Small intestine (tissue), 7 donors: ENCODE data around the gene MAGI1. TPM values are rescaled to one million over a fixed set of nuclear protein-coding genes. Genes with fewer than 3 reads are reported as not detected.
"Not testable (repeated sequence)": the region's sequence is repeated elsewhere in the genome, so short reads cannot be mapped to it uniquely, and the experiment has no call there.

Experiments
- DNase-seq, 2 donors: peaks; one replicate each; pipeline versions ENCODE4 v3.0.0 to v3.0.0-alpha.2; 2013
- FAIRE-seq: peaks from 2 replicates; lab custom pipeline; 2012; peaks lifted over from hg19 to GRCh38; lab: Jason Lieb, UNC
- H3K27ac ChIP-seq, 3 donors: one replicate each; pipeline ENCODE4 v1.5.1; 2013; ENCODE audit warnings: low read length in 2 of 3, mild to moderate bottlenecking in 2 of 3, control low read depth in 1 of 3, inconsistent platforms in 1 of 3, low read depth in 1 of 3, moderate library complexity in 1 of 3
- H3K27me3 ChIP-seq, 3 donors: one replicate each; pipeline ENCODE4 v1.6.1; 2013; ENCODE audit warnings: low read length in 3 of 3, inconsistent platforms in 1 of 3; ENCODE audit not compliant: control insufficient read depth in 3 of 3, insufficient read depth in 3 of 3
- H3K36me3 ChIP-seq, 3 donors: one replicate each; pipeline ENCODE4 v1.6.1; 2013; ENCODE audit warnings: low read length in 3 of 3, inconsistent platforms in 1 of 3, low read depth in 1 of 3, mild to moderate bottlenecking in 1 of 3, moderate library complexity in 1 of 3; ENCODE audit not compliant: control insufficient read depth in 3 of 3, insufficient read depth in 2 of 3
- H3K4me1 ChIP-seq, 3 donors: one replicate each; pipeline ENCODE4 v1.6.1; 2013; ENCODE audit warnings: low read length in 2 of 3, inconsistent platforms in 1 of 3, low read depth in 1 of 3, mild to moderate bottlenecking in 1 of 3, moderate library complexity in 1 of 3; ENCODE audit not compliant: control insufficient read depth in 3 of 3, insufficient read depth in 2 of 3
- H3K4me3 ChIP-seq, 3 donors: one replicate each; pipeline ENCODE4 v1.5.1; 2013; ENCODE audit warnings: low read length in 3 of 3, control low read depth in 1 of 3, inconsistent platforms in 1 of 3, low read depth in 1 of 3, mild to moderate bottlenecking in 1 of 3, moderate library complexity in 1 of 3
- H3K9me3 ChIP-seq, 2 donors: one replicate each; pipeline ENCODE4 v1.6.1; 2013; ENCODE audit warnings: low read depth in 1 of 2, low read length in 1 of 2; ENCODE audit not compliant: control insufficient read depth in 2 of 2, insufficient read depth in 1 of 2
- WGBS, 3 donors: extraction: QIAGEN DNeasy Blood & Tissue Kit; methylation state at CpG; one replicate each; pipeline ENCODE4 v1.1.7; 2013; 5-methylcytosine and 5-hydroxymethylcytosine counted together
- polyA plus RNA-seq, 4 donors: library from polyadenylated mRNA; stranded (reverse) in 3 of 4; unstranded in 1 of 4; fragments of 200-250 nt in 3 of 4; fragments of 120-200 nt in 1 of 4; gene quantifications; one replicate each; pipeline versions ENCODE4 v1.2.1 to v1.2.3, GENCODE V29; 2013
- donor health status: healthy with polysubstance abuse.
- donor health status: control.
- donor health status: control.
- donor health status: Bipolar disorder and iron deficiency.
- donor health status: healthy.

MAGI1 gene
- polyA plus RNA-seq, 4 donors: 10.0 to 35.1 (median 12.6) TPM

- DNase-seq (peak; percentile 61 to 70), FAIRE-seq (no peak)
- no peak overlapping the region for H3K4me3 ChIP-seq
- H3K4me1 ChIP-seq: peaks cover 0 to 8% (median 2%) of the 10 kb centered on the region in 3 donors
- H3K27me3 ChIP-seq: no peaks in the 10 kb centered on the region
- peak overlapping the region in 1 of 3 donors; percentile 49 for H3K27ac ChIP-seq
- H3K9me3 ChIP-seq: no peaks in the 10 kb centered on the region
- no peaks in the 10 kb centered on the region for H3K36me3 ChIP-seq
- WGBS, 3 donors: 11 to 40% (median 18%) methylated on average over 6 of the region's 6 CpGs
These were observed 8.8 kb upstream of the MAGI1 start for GRCh38 chr3:66047311-66048050.

GRCh38 chr3:66046321-66046720, 7.6 kb upstream of the MAGI1 start:
- not testable (repeated sequence) for H3K27ac ChIP-seq, DNase-seq, H3K4me3 ChIP-seq, H3K27me3 ChIP-seq, H3K9me3 ChIP-seq, H3K36me3 ChIP-seq, H3K4me1 ChIP-seq, FAIRE-seq
- WGBS, 3 donors: 50 to 68% (median 59%) methylated on average over 2 of the region's 2 CpGs

- H3K36me3 ChIP-seq: no peaks in the 10 kb centered on the region
- no peaks in the 10 kb centered on the region for H3K9me3 ChIP-seq
- no peak for FAIRE-seq
- peaks cover 0 to 2% (median 0%) of the 10 kb centered on the region in 3 donors for H3K4me1 ChIP-seq
- H3K27ac ChIP-seq: no peak overlapping the region
- no peak for DNase-seq
- no peak overlapping the region for H3K4me3 ChIP-seq
- no peaks in the 10 kb centered on the region for H3K27me3 ChIP-seq
These were observed 3.1 kb upstream of the MAGI1 start for GRCh38 chr3:66041828-66042227.

- DNase-seq: no peak
- 67 to 82% (median 76%) methylated on average over 1 of the region's 1 CpG for WGBS, 3 donors
- no peak overlapping the region for H3K27ac ChIP-seq
These were observed 2.4 kb upstream of the MAGI1 start for GRCh38 chr3:66041116-66041515.

GRCh38 chr3:66039590-66039887, 821 bp upstream of the MAGI1 start:
- Histone ChIP-seq H3K27ac (peak overlapping the region; percentile 74 to 87 (median 78)), H3K36me3 (no peaks in the 10 kb centered on the region), H3K27me3 (no peaks in the 10 kb centered on the region), H3K4me3 (peak overlapping the region; percentile 38 to 93 (median 85)), H3K4me1 (peaks cover 0 to 19% (median 0%) of the 10 kb centered on the region in 3 donors), H3K9me3 (no peaks in the 10 kb centered on the region)
- 0 to 2% (median 1%) methylated on average over 20 of the region's 20 CpGs for WGBS, 3 donors
- DNase-seq: peak; percentile 29 to 69
- no peak for FAIRE-seq

More at GRCh38 chr3:66041116-66041515, 2.4 kb upstream of the MAGI1 start:
- Histone ChIP-seq H3K9me3 (no peaks in the 10 kb centered on the region), H3K4me1 (peaks cover 0 to 9% (median 0%) of the 10 kb centered on the region in 3 donors), H3K27me3 (no peaks in the 10 kb centered on the region), H3K36me3 (no peaks in the 10 kb centered on the region), H3K4me3 (no peak overlapping the region)
- FAIRE-seq: no peak

GRCh38 chr3:66038384-66038725, 363 bp downstream of the MAGI1 start:
- 0 to 2% (median 1%) methylated on average over 25 of the region's 25 CpGs for WGBS, 3 donors

GRCh38 chr3:66037986-66038369, 740 bp downstream of the MAGI1 start:
- Histone ChIP-seq H3K27me3 (no peaks in the 10 kb centered on the region), H3K27ac (peak overlapping the region; percentile 80 to 99 (median 95)), H3K4me3 (peak overlapping the region; percentile 85 to 93 (median 86)), H3K9me3 (no peaks in the 10 kb centered on the region), H3K4me1 (peaks cover 0 to 19% (median 0%) of the 10 kb centered on the region in 3 donors), H3K36me3 (no peaks in the 10 kb centered on the region)
- FAIRE-seq: no peak
- no peak for DNase-seq
- 1% methylated on average over 16 to 31 of the region's 31 CpGs for WGBS, 3 donors

More at GRCh38 chr3:66038384-66038725, 363 bp downstream of the MAGI1 start:
- H3K27me3 ChIP-seq: no peaks in the 10 kb centered on the region
- H3K4me3 ChIP-seq: peak overlapping the region; percentile 85 to 93 (median 86)
- peaks cover 0 to 19% (median 0%) of the 10 kb centered on the region in 3 donors for H3K4me1 ChIP-seq
- H3K9me3 ChIP-seq: no peaks in the 10 kb centered on the region
- no peak for FAIRE-seq
- H3K36me3 ChIP-seq: no peaks in the 10 kb centered on the region
- peak overlapping the region; percentile 80 to 99 (median 95) for H3K27ac ChIP-seq
- peak in 1 of 2 donors; percentile 86 for DNase-seq

GRCh38 chr3:66037330-66037985, 1.3 kb downstream of the MAGI1 start:
- FAIRE-seq (no peak), DNase-seq (peak; percentile 58 to 78)
- Histone ChIP-seq H3K9me3 (no peaks in the 10 kb centered on the region), H3K36me3 (no peaks in the 10 kb centered on the region), H3K4me1 (peaks cover 0 to 19% (median 0%) of the 10 kb centered on the region in 3 donors), H3K4me3 (peak overlapping the region; percentile 85 to 93 (median 86)), H3K27me3 (no peaks in the 10 kb centered on the region), H3K27ac (peak overlapping the region; percentile 80 to 99 (median 95))
- WGBS, 3 donors: 1 to 2% (median 2%) methylated on average over 30 to 33 of the region's 33 CpGs
